CD4-positive, alpha-beta memory T cell (primary cell): ENCODE measurements around the gene TMEM141. TPM values are rescaled to one million over a fixed set of nuclear protein-coding genes. Genes with fewer than 3 reads are reported as not detected.
A peak's percentile ranks its signal among the peaks of the same experiment; 100 is the strongest.
"Not testable (repeated sequence)": the region's sequence is repeated elsewhere in the genome, so short reads cannot be mapped to it uniquely, and the experiment has no call there.

Source experiments
- CTCF ChIA-PET: fragments of 350-600 bp; sonication (Branson Sonifier 250); formaldehyde crosslinking; loops from one replicate; lab custom pipeline; 2021; ENCODE audit warnings: inconsistent platforms; ENCODE audit not compliant: partially characterized antibody; lab: Charles Lee
- POLR2A ChIA-PET: fragments of 350-600 bp; sonication (Branson Sonifier 250); formaldehyde crosslinking; loops from one replicate; lab custom pipeline; 2021; ENCODE audit not compliant: partially characterized antibody; lab: Charles Lee
- DNase-seq, 5 donors: peaks; one replicate each; pipeline versions ENCODE4 v3.0.0 to v3.0.0-alpha.2; 2020 to 2022; ENCODE audit warnings: mixed read lengths in 1 of 5
- H3K27ac ChIP-seq: one replicate; pipeline ENCODE4 v1.7.0; 2013; ENCODE audit warnings: low read depth, low read length
- H3K27me3 ChIP-seq: 2 replicates; pipeline ENCODE4 v1.7.0; 2013; ENCODE audit warnings: mild to moderate bottlenecking, low read length, moderate library complexity; ENCODE audit not compliant: insufficient read depth
- H3K36me3 ChIP-seq: 2 replicates; pipeline ENCODE4 v1.7.0; 2013; ENCODE audit warnings: mild to moderate bottlenecking, low read length, moderate library complexity; ENCODE audit not compliant: insufficient read depth
- H3K4me1 ChIP-seq: 2 replicates; pipeline ENCODE4 v1.7.0; 2013; ENCODE audit warnings: mild to moderate bottlenecking, low read length, moderate library complexity; ENCODE audit not compliant: insufficient read depth
- H3K4me3 ChIP-seq, 2 donors: one replicate each; pipeline ENCODE4 v1.7.0; 2013; ENCODE audit warnings: low read length in 2 of 2, mild to moderate bottlenecking in 1 of 2
- H3K9me3 ChIP-seq, 2 donors: one replicate each; pipeline ENCODE4 v1.7.0; 2013; ENCODE audit warnings: low read length in 2 of 2, control low read depth in 1 of 2; ENCODE audit not compliant: control insufficient read depth in 1 of 2
- H3K27ac Mint-ChIP-seq, 7 donors: one replicate each; pipeline ENCODE4 v1.8.0; 2020 to 2021; ENCODE audit warnings: mixed read lengths in 7 of 7, mild to moderate bottlenecking in 6 of 7, inconsistent platforms in 3 of 7, moderate library complexity in 3 of 7
- H3K27me3 Mint-ChIP-seq, 2 donors: one replicate each; pipeline ENCODE4 v1.8.0; 2020 to 2021; ENCODE audit warnings: mixed read lengths in 2 of 2
- H3K36me3 Mint-ChIP-seq, 2 donors: one replicate each; pipeline ENCODE4 v1.8.0; 2020 to 2021; ENCODE audit warnings: mixed read lengths in 2 of 2, inconsistent platforms in 1 of 2, mild to moderate bottlenecking in 1 of 2
- H3K4me1 Mint-ChIP-seq, 4 donors: one replicate each; pipeline ENCODE4 v1.8.0; 2020 to 2021; ENCODE audit warnings: mixed read lengths in 4 of 4, mild to moderate bottlenecking in 1 of 4
- H3K4me3 Mint-ChIP-seq, 8 donors: one replicate each; pipeline ENCODE4 v1.8.0; 2020 to 2021; ENCODE audit warnings: mixed read lengths in 8 of 8, mild to moderate bottlenecking in 7 of 8, moderate library complexity in 6 of 8, inconsistent platforms in 3 of 8
- H3K9me3 Mint-ChIP-seq, 8 donors: one replicate each; pipeline ENCODE4 v1.8.0; 2020 to 2021; ENCODE audit warnings: mixed read lengths in 8 of 8, mild to moderate bottlenecking in 5 of 8, inconsistent platforms in 3 of 8, moderate library complexity in 1 of 8
- intact Hi-C: fragments of 100-400 bp; cut with micrococcal nuclease; formaldehyde crosslinking; loops from one replicate; pipeline ENCODE4 v1.15.1; 2023
- polyA plus RNA-seq, 2 donors: library from polyadenylated mRNA; unstranded; fragments of 300-500 nt; fragmentation: Illumina TruSeq; gene quantifications; one replicate each; pipeline ENCODE4 v1.2.3, GENCODE V29; 2021
- total RNA-seq, 2 experiments: library from RNA; stranded (reverse); gene quantifications; one replicate each; pipeline ENCODE4 v1.2.3, GENCODE V29; 2021

The TMEM141 gene
- total and polyA plus RNA-seq, 4 experiments from 2014 or later, result 34.3 to 53.4 (median 44.7) TPM

GRCh38 chr9:136796775-136797347, 5.7 kb downstream of the TMEM141 start:
- H3K4me1 Mint-ChIP-seq, result peaks cover 15 to 43% (median 27%) of the 10 kb centered on the region in 4 donors
- H3K9me3 ChIP-seq, DNase-seq, H3K27ac ChIP-seq, H3K9me3 Mint-ChIP-seq, H3K27me3 Mint-ChIP-seq, H3K36me3 Mint-ChIP-seq, H3K4me3 ChIP-seq, H3K27me3 ChIP-seq, CTCF ChIA-PET, H3K4me3 Mint-ChIP-seq, intact Hi-C loops: not testable (repeated sequence)
- Histone ChIP-seq H3K36me3 (peaks cover 14% of the 10 kb centered on the region), H3K4me1 (peaks cover 40% of the 10 kb centered on the region)
- POLR2A ChIA-PET, result interaction anchor here (0.7 to 1.1 kb wide), 2 partner anchors 11 to 20 kb away, joined by 3 read pairs; partner anchors contain the start of gene RABL6
- H3K27ac Mint-ChIP-seq, result peak overlapping the region in 1 of 7 donors; percentile 2

- Histone ChIP-seq H3K27ac (no peak overlapping the region), H3K9me3 (no peaks in the 10 kb centered on the region), H3K4me3 (no peak overlapping the region), H3K27me3 (no peaks in the 10 kb centered on the region), H3K4me1 (peaks cover 31% of the 10 kb centered on the region), H3K36me3 (no peaks in the 10 kb centered on the region)
- POLR2A ChIA-PET, result interaction anchor here (1.0 to 3.9 kb wide), 2 partner anchors 10 to 443 kb away, joined by 3 to 28 read pairs; partner anchors contain the start of genes RABL6 and TUBB4B
- Mint-ChIP-seq H3K36me3 (no peaks in the 10 kb centered on the region), H3K27me3 (peaks cover 1% of the 10 kb centered on the region in 2 donors), H3K9me3 (no peaks in the 10 kb centered on the region), H3K4me1 (peaks cover 11 to 32% (median 20%) of the 10 kb centered on the region in 4 donors), H3K4me3 (peak overlapping the region in 2 of 8 donors; percentile 39 to 41), H3K27ac (no peak overlapping the region)
- intact Hi-C loops, result no loop called here
- CTCF ChIA-PET, result interaction anchor here (1.3 kb wide), 2 partner anchors 231 to 236 kb away, joined by 5 read pairs; no protein-coding TSS in a partner anchor
- no peak for DNase-seq
These were observed 7.5 kb downstream of the TMEM141 start for GRCh38 chr9:136798708-136799078.

DNA sequence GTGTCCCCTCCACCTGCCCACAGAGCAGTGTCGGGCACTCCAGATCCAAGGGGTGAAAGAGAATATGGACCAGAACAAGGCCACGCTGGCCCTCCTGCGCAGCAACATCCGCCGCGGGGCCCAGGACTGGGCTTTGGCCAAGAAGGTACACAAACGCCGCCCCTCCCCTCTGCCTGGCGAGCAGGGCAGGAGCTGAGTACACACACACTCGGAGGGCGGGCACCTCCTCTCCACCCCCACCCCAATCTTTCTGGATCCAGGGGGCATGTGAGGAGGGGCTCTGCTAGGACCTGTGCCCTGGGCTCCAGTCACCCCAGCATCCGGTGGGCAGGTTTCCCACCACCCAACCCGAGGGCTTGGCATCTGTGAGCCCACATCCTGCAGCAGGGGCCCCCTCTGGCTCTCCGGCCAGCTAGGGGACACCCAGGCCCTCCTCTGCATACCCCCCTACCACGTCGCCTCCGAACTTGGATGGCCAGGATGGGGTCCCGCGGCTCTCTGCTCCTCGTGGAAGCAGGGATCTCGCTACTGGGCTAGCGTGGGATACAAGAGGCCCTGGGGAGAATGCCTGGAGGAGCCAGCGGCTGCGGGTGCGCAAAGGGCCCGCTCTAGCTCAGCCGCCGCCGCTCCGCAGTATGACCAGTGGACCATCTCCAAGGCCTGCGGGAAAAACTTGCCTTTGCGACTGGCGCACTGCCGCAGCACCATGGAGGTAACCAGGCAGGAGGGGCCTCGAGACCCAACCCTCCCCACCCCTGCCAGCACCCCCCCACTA, 8.1 kb downstream of the TMEM141 start:
- H3K4me1 ChIP-seq, result peaks cover 31% of the 10 kb centered on the region
- ChIA-PET CTCF (no interaction called here), POLR2A (interaction anchor here (1.0 to 3.9 kb wide), 4 partner anchors 10 to 442 kb away, joined by 3 to 28 read pairs (median 3); partner anchors contain the start of genes RABL6, SAPCD2 and TUBB4B)
- Mint-ChIP-seq H3K4me3 (peak overlapping the region in 4 of 8 donors; percentile 24 to 86 (median 70)), H3K36me3 (no peaks in the 10 kb centered on the region), H3K9me3 (no peaks in the 10 kb centered on the region), H3K4me1 (peaks cover 11 to 32% (median 22%) of the 10 kb centered on the region in 4 donors), H3K27ac (no peak overlapping the region), H3K27me3 (peaks cover 1% of the 10 kb centered on the region in 2 donors)
- intact Hi-C loops, result no loop called here
- no peak overlapping the region for H3K27ac ChIP-seq
- H3K4me3 ChIP-seq, result peak overlapping the region in 1 of 2 donors; percentile 49
- no peaks in the 10 kb centered on the region for H3K9me3 ChIP-seq
- DNase-seq, result no peak
- no peaks in the 10 kb centered on the region for H3K36me3 ChIP-seq
- H3K27me3 ChIP-seq, result no peaks in the 10 kb centered on the region

DNA sequence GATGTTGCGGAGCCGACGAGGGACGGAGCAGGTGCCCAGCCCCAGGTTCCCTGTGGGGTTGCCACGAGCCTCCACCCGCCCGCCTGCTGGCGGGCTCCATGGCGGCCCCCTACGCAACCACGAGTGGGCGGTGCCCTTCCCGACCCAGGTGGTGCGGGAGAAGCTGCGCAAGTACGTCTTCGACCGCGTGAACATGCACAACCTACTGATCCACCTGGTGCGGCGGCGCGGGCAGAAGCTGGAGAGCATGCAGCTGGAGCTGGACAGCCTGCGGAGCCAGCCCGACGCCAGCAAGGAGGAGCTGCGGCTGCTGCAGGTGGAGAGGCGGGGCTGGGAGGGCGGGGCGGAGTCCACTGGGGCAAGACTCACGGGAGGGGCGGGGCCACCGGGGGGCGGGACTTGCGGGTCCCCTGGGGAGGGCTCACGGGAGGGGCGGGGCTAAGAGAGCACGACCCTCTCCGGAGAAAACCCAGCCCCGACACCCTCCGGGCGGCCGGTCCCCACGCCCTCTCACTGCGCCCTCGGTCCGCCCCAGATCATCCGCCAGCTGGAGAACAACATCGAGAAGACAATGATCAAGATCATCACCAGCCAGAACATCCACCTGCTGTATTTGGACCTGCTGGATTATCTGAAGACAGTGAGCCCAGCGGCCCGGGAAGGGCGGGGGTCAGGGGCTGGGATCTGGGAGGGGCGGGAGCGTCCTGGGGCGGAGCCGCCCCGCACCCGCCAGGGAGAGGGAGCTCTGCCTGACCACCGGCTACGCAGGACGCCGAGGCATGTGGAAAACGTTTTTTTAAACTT, 8.9 kb downstream of the TMEM141 start:
- H3K27ac Mint-ChIP-seq, result peak overlapping the region in 5 of 7 donors; percentile 32 to 87 (median 79)
- intact Hi-C loops, result loop anchor here (1.0 kb wide), 1 partner anchor 9 kb away; the partner anchor contains the start of gene TMEM141

GRCh38 chr9:136802321-136802720, 11.2 kb downstream of the TMEM141 start:
- H3K4me3 ChIP-seq, result no peak overlapping the region
- no peak overlapping the region for H3K27ac ChIP-seq
- no peaks in the 10 kb centered on the region for H3K27me3 ChIP-seq
- ChIA-PET CTCF (interaction anchor here (1.1 to 2.1 kb wide), 2 partner anchors 9 to 40 kb away, joined by 6 to 13 read pairs; partner anchors contain the start of gene AJM1), POLR2A (interaction anchor here (1.1 to 1.5 kb wide), 2 partner anchors 9 to 11 kb away, joined by 3 to 5 read pairs; partner anchors contain the start of gene TMEM141)
- Mint-ChIP-seq H3K27ac (no peak overlapping the region), H3K27me3 (peaks cover 0 to 1% of the 10 kb centered on the region in 2 donors), H3K4me3 (no peak overlapping the region), H3K36me3 (peaks cover 0 to 4% of the 10 kb centered on the region in 2 donors), H3K4me1 (peaks cover 11 to 42% (median 26%) of the 10 kb centered on the region in 4 donors), H3K9me3 (no peaks in the 10 kb centered on the region)
- H3K36me3 ChIP-seq, result no peaks in the 10 kb centered on the region
- no peak for DNase-seq
- H3K4me1 ChIP-seq, result peaks cover 43% of the 10 kb centered on the region
- H3K9me3 ChIP-seq, result no peaks in the 10 kb centered on the region
- intact Hi-C loops, result no loop called here

More for the DNA sequence above, 8.9 kb downstream of the TMEM141 start:
- no peaks in the 10 kb centered on the region for H3K27me3 ChIP-seq
- peaks cover 11 to 32% (median 22%) of the 10 kb centered on the region in 4 donors for H3K4me1 Mint-ChIP-seq
- H3K9me3 Mint-ChIP-seq, result no peaks in the 10 kb centered on the region
- H3K36me3 ChIP-seq, result no peaks in the 10 kb centered on the region
- peak overlapping the region; percentile 73 to 88 (median 82) for H3K4me3 Mint-ChIP-seq
- peak overlapping the region in 1 of 2 donors; percentile 49 for H3K4me3 ChIP-seq
- H3K27ac ChIP-seq, result no peak overlapping the region
- POLR2A ChIA-PET, result interaction anchor here (0.9 to 3.9 kb wide), 9 partner anchors 9 to 441 kb away, joined by 3 to 28 read pairs (median 5); partner anchors contain the start of genes MAN1B1, PAXX, RABL6 and SAPCD2
- no peaks in the 10 kb centered on the region for H3K36me3 Mint-ChIP-seq
- H3K27me3 Mint-ChIP-seq, result peaks cover 1% of the 10 kb centered on the region in 2 donors
- CTCF ChIA-PET, result interaction anchor here (1.2 to 1.4 kb wide), 2 partner anchors 8 to 42 kb away, joined by 3 to 5 read pairs; partner anchors contain the start of gene AJM1
- DNase-seq, result peak; percentile 75 to 88 (median 76)
- no peaks in the 10 kb centered on the region for H3K9me3 ChIP-seq
- peaks cover 31% of the 10 kb centered on the region for H3K4me1 ChIP-seq

DNA sequence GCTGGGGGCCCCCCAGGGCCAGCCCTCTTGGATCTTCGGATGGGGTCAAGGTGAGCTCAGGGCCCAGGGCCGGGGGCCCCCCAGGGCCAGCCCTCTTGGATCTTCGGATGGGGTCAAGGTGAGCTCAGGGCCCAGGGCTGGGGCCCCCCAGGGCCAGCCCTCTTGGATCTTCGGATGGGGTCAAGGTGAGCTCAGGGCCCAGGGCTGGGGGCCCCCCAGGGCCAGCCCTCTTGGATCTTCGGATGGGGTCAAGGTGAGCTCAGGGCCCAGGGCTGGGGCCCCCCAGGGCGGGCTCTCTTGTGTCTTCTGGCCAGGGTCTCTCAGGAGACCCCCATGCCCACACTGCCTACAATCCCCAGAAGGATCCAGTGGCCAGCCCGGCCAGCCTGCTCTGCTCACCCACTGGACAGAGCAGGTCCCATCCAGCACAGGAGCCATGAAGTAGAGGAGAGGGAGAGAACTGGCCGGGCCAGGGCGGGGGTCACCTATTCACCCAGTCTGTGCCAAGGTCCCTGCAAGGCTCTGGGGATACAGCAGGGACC, 11.9 kb downstream of the TMEM141 start:
- H3K36me3 Mint-ChIP-seq, H3K9me3 ChIP-seq, H3K27me3 Mint-ChIP-seq, intact Hi-C loops, H3K27me3 ChIP-seq, DNase-seq, H3K9me3 Mint-ChIP-seq, H3K27ac ChIP-seq, H3K4me3 Mint-ChIP-seq, H3K27ac Mint-ChIP-seq, H3K36me3 ChIP-seq, H3K4me3 ChIP-seq: not testable (repeated sequence)
- CTCF ChIA-PET, result interaction anchor here (1.1 to 2.1 kb wide), 2 partner anchors 10 to 40 kb away, joined by 6 to 13 read pairs; partner anchors contain the start of gene AJM1
- H3K4me1 Mint-ChIP-seq, result peaks cover 11 to 45% (median 26%) of the 10 kb centered on the region in 4 donors
- POLR2A ChIA-PET, result interaction anchor here (1.1 to 1.5 kb wide), 2 partner anchors 10 to 12 kb away, joined by 3 to 5 read pairs; partner anchors contain the start of gene TMEM141
- peaks cover 43% of the 10 kb centered on the region for H3K4me1 ChIP-seq
